Subcutaneous adipose tissue (tissue), 4 donors: ENCODE data around the gene BATF. TPM values are rescaled to one million over a fixed set of nuclear protein-coding genes. Genes with fewer than 3 reads are reported as not detected.

Experiments
- CTCF ChIP-seq: fragments of 450-650 bp; IDR thresholded peaks from one replicate; pipeline ENCODE4 v1.5.1; 2016; ENCODE audit warnings: low read depth, mild to moderate bottlenecking, control low read depth, antibody characterized with exemption, moderate library complexity
- total RNA-seq, 4 donors: library from RNA; depleted of rRNA; stranded (reverse); fragments of >200 nt; gene quantifications; one replicate each; pipeline ENCODE4 v1.1.0, GENCODE V29; 2016

BATF gene
- total RNA-seq: 10 to 100 TPM in 1 of 4 donors, 1 to 10 TPM in 3; 7.3 to 18.3 (median 9.4) TPM

DNA sequence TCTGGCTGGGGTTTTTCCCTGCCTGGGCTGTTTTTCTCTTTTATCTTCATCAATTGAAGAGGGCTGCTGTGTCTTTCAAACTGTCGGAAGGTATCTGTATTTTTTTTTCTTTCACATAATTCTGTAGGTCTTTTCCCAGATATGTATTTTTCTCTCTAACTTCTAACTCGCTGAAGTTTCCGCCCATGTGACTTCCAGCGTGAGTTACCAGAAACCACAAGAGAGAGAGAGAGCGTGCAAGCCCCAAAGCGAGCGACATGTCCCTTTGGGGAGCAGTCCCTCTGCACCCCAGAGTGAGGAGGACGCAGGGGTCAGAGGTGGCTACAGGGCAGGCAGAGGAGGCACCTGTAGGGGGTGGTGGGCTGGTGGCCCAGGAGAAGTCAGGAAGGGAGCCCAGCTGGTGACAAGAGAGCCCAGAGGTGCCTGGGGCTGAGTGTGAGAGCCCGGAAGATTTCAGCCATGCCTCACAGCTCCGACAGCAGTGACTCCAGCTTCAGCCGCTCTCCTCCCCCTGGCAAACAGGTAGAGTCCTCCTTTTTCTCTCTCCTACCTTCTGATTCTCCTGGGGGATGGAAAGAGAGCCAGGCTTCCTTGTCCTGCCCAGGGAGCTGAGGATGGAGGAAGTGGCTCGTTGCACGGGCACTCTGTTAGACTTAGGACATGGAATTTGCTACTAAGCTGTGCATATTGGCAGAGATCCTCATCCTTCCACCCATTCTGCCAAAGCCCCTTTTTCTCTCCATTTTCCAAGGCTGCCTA lies at the start of gene BATF:
Gene BATF (plus strand): TSS at position 246 of the 759 bp plus-strand sequence. CDS start 214 bp downstream, at position 460.
- no peak for TF ChIP-seq CTCF

GRCh38 chr14:75476274-75476995 lies 45.8 kb upstream of the BATF start:
- no peak for TF ChIP-seq CTCF

GRCh38 chr14:75477881-75478280 lies 44.4 kb upstream of the BATF start:
- TF ChIP-seq CTCF: no peak

DNA sequence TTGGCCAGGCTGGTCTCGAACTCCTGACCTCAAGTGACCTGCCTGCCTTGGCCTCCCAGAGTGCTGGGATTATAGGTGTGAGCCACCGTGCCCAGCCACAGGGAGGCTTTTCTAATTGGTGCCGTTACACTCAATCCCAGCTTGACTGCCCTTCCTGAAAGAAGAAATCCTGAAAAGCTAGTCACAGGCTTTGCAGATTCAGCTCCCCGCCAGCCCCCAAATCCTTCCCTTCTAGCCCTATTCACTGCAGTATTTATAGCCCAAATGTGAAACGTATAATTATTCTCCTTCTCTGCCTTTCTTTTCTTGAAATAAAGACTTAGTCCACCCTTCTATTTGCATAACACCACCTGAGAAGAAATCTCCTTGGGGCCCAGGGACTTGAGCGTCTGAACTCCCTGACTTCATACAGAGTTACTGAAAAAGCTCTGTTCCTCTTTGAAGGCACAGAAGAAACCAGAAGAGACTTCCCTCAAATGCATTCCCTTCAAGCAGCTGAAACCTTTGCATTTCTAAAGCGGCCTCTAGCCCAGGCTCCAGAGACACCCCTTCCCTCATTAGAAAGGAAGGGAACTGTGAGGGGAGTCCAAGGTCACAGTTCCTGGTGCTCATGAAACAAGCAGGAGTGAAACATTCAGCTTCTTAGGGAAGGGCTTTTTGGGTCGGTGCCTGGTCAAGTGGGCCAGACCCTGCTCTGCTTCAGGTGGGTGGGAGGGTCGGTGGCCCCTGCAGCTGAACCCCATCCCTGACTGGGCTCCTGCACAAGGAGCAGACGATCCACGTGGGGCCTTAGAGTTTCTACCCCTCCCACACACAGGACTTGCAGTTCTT lies 42.3 kb upstream of the BATF start:
- no peak for TF ChIP-seq CTCF

DNA sequence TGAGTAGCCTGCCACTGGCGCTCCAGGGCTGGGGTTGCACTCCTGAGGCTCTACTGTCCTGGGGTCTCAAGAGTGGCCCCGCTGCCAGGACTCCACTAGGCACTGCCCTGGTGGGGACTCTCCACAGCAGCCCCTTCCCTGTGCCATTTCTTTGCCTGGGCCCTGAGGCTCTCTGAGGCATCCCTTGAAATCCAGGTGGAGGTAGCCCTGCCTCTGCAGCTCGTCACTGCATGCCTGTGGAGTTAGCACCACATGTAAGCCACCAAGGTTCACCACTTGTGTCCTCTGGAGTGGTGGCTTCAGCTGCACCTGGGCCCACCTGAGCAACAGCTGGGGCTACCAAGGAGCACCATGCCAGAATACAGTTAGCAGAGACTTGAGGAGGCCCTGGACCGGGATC lies 39.9 kb upstream of the BATF start:
- TF ChIP-seq CTCF: no peak

- TF ChIP-seq CTCF: no peak
Observed at GRCh38 chr14:75484711-75485429, 37.4 kb upstream of the BATF start.
